Tibial nerve (tissue), 4 donors: ENCODE data around the gene KRTAP5-6. TPM values are rescaled to one million over a fixed set of nuclear protein-coding genes. Genes with fewer than 3 reads are reported as not detected.
"Not testable (repeated sequence)": the region's sequence is repeated elsewhere in the genome, so short reads cannot be mapped to it uniquely, and the experiment has no call there.

Experiments used
- DNase-seq, 2 donors: peaks; one replicate each; pipeline ENCODE4 v3.0.0-alpha.2; 2019; ENCODE audit warnings: low spot score in 2 of 2
- H3K27ac ChIP-seq, 4 donors: fragments of 200-600 bp; sonication (generic) in 3 of 4; one replicate each; pipeline ENCODE4 v1.5.1; 2017 to 2019; ENCODE audit warnings: mild to moderate bottlenecking in 1 of 4
- H3K27me3 ChIP-seq, 2 donors: fragments of 200-600 bp; sonication (generic) in 1 of 2; one replicate each; pipeline versions ENCODE4 v1.5.1 to v1.6.0; 2017 to 2019
- H3K36me3 ChIP-seq, 3 donors: fragments of 200-600 bp; sonication (generic); one replicate each; pipeline ENCODE4 v1.5.1; 2018 to 2019
- H3K4me1 ChIP-seq, 4 donors: fragments of 200-600 bp; sonication (generic) in 3 of 4; one replicate each; pipeline ENCODE4 v1.5.1; 2017 to 2019
- H3K4me3 ChIP-seq, 4 donors: fragments of 200-600 bp; sonication (generic) in 3 of 4; one replicate each; pipeline ENCODE4 v1.5.1; 2017 to 2019; ENCODE audit warnings: mild to moderate bottlenecking in 1 of 4, moderate library complexity in 1 of 4
- H3K9me3 ChIP-seq, 4 donors: fragments of 200-600 bp; sonication (generic) in 3 of 4; one replicate each; pipeline ENCODE4 v1.5.1; 2017 to 2019
- CTCF ChIP-seq, 5 experiments: fragments of 200-600 bp in 3 of 5; fragments of 450-650 bp in 2 of 5; sonication (generic) in 3 of 5; IDR thresholded peaks; one replicate each; pipeline ENCODE4 v1.5.1; 2016 to 2019; ENCODE audit warnings: antibody characterized with exemption in 5 of 5, mild to moderate bottlenecking in 3 of 5, moderate library complexity in 2 of 5
- EP300 ChIP-seq, 2 donors: sonication (generic); formaldehyde crosslinking; IDR thresholded peaks; one replicate each; pipeline ENCODE4 v1.6.1; 2017; ENCODE audit warnings: antibody characterized with exemption in 2 of 2, mild to moderate bottlenecking in 1 of 2
- POLR2A ChIP-seq, 2 donors: fragments of 450-650 bp; IDR thresholded peaks; one replicate each; pipeline ENCODE4 v1.6.1; 2017; ENCODE audit warnings: antibody characterized with exemption in 2 of 2, mild to moderate bottlenecking in 2 of 2, moderate library complexity in 2 of 2
- WGBS, 2 donors: methylation state at CpG; one replicate each; pipeline ENCODE4 v1.1.5; 2018; 5-methylcytosine and 5-hydroxymethylcytosine counted together
- total RNA-seq, 4 donors: library from RNA; depleted of rRNA; stranded (reverse); fragments of >200 nt; gene quantifications; one replicate each; pipeline ENCODE4 v1.1.0, GENCODE V29; 2016

KRTAP5-6 gene
- total RNA-seq, 4 donors from 2014 or later = not detected

GRCh38 chr11:1686220-1686619 is 10.8 kb upstream of the KRTAP5-6 start:
- not testable (repeated sequence) for H3K4me3 ChIP-seq, H3K4me1 ChIP-seq, H3K9me3 ChIP-seq, H3K36me3 ChIP-seq, DNase-seq, H3K27ac ChIP-seq, H3K27me3 ChIP-seq
- 74 to 82% methylated on average over 12 of the region's 15 CpGs for whole genome bisulfite sequencing, 2 donors

- not testable (repeated sequence) for H3K27me3 ChIP-seq, DNase-seq, H3K4me3 ChIP-seq, H3K4me1 ChIP-seq, H3K9me3 ChIP-seq, H3K36me3 ChIP-seq, H3K27ac ChIP-seq
- WGBS, 2 donors = 82 to 83% methylated on average over 19 of the region's 19 CpGs
Observed at GRCh38 chr11:1688336-1688947, 8.6 kb upstream of the KRTAP5-6 start.

GRCh38 chr11:1689250-1690166 is 7.5 kb upstream of the KRTAP5-6 start:
- DNase-seq, H3K4me3 ChIP-seq: not testable (repeated sequence)
- WGBS, 2 donors = 63 to 74% methylated on average over 21 to 23 of the region's 32 CpGs

GRCh38 chr11:1690167-1691025 is 6.6 kb upstream of the KRTAP5-6 start:
- Histone ChIP-seq H3K36me3 (no peaks in the 10 kb centered on the region), H3K4me3 (no peak overlapping the region), H3K27me3 (peaks cover 0 to 5% of the 10 kb centered on the region in 2 donors), H3K9me3 (no peaks in the 10 kb centered on the region), H3K27ac (no peak overlapping the region), H3K4me1 (peaks cover 0 to 15% (median 8%) of the 10 kb centered on the region in 4 donors)
- TF ChIP-seq EP300 (IDR thresholded peaks at IDR 0.05) (no peak), POLR2A (IDR thresholded peaks at IDR 0.05) (no peak), CTCF (IDR thresholded peaks at IDR 0.05) (no peak)
- WGBS, 2 donors = 78 to 80% methylated on average over 22 of the region's 22 CpGs
- DNase-seq = no peak

More at GRCh38 chr11:1689250-1690166, 7.5 kb upstream of the KRTAP5-6 start:
- H3K9me3 ChIP-seq, H3K27ac ChIP-seq, H3K27me3 ChIP-seq, H3K36me3 ChIP-seq: not testable (repeated sequence)
- peaks cover 0 to 15% (median 8%) of the 10 kb centered on the region in 4 donors for H3K4me1 ChIP-seq

- Histone ChIP-seq H3K4me3 (no peak overlapping the region), H3K27me3 (peaks cover 0 to 5% of the 10 kb centered on the region in 2 donors), H3K36me3 (no peaks in the 10 kb centered on the region), H3K27ac (no peak overlapping the region), H3K4me1 (peaks cover 0 to 15% (median 8%) of the 10 kb centered on the region in 4 donors), H3K9me3 (no peaks in the 10 kb centered on the region)
- no peak for DNase-seq
- TF ChIP-seq POLR2A (IDR thresholded peaks at IDR 0.05) = no peak
- no peak for TF ChIP-seq EP300 (IDR thresholded peaks at IDR 0.05)
- TF ChIP-seq CTCF (IDR thresholded peaks at IDR 0.05) = no peak
- 72 to 75% methylated on average over 15 to 16 of the region's 16 CpGs for WGBS, 2 donors
Observed at GRCh38 chr11:1691026-1691877, 5.7 kb upstream of the KRTAP5-6 start.
